Measurements from ENCODE around the gene NCAN. TPM values are rescaled to one million over a fixed set of nuclear protein-coding genes. Genes with fewer than 3 reads are reported as not detected.

NCAN gene
- total and polyA plus RNA-seq, 4 donors: 0.06 TPM; not detected in 3

- no peak for TF ChIP-seq CTCF (IDR thresholded peaks at IDR 0.05; ENCODE audit: low read depth, low read length, missing input control)
- TF ChIP-seq TAF1 (conservative IDR thresholded peaks at IDR 0.05): no peak
These were observed 42.3 kb upstream of the NCAN start (continued) for GRCh38 chr19:19169236-19170052.

GRCh38 chr19:19170053-19170872, 41.5 kb upstream of the NCAN start, which contains the start of gene MEF2B:
Gene MEF2B (minus strand): TSS chr19:19170263. CDS start chr19:19150735, 19,528 bp downstream.
- H3K4me1 ChIP-seq (ENCODE audit: control insufficient read depth in 4 of 4, insufficient read depth in 4 of 4, low read length in 3 of 4): peaks cover 0 to 9% (median 0%) of the 10 kb centered on the region in 4 donors
- H3K27ac ChIP-seq (ENCODE audit: low read depth in 1 of 2, low read length in 2 of 2): no peak within 1 kb of the TSS
- peak within 1 kb of the TSS in 1 of 3 donors; percentile 7 for H3K4me3 ChIP-seq (ENCODE audit: low read depth in 1 of 3, low read length in 3 of 3)
- H3K9me3 ChIP-seq (ENCODE audit: control insufficient read depth in 4 of 4, low read length in 3 of 4): no peaks in the 10 kb centered on the region
- 25% methylated on average over 56 of the region's 56 CpGs for WGBS
- H3K36me3 ChIP-seq (ENCODE audit: control insufficient read depth in 4 of 4, insufficient read depth in 3 of 4, low read depth in 1 of 4, low read length in 3 of 4): no peaks in the 10 kb centered on the region
- no peak within 1 kb of the TSS for H3K9ac ChIP-seq (ENCODE audit: low read depth in 1 of 2, low read length in 2 of 2)
- no peak for TF ChIP-seq GABPA (IDR thresholded peaks at IDR 0.05 in 1 of 2, conservative IDR thresholded peaks at IDR 0.05 in 1 of 2)
- peak; percentile 65 for TF ChIP-seq NR2F2 (IDR thresholded peaks at IDR 0.05)
- peak; percentile 85 for DNase-seq (ENCODE audit: low spot score)
- no peaks in the 10 kb centered on the region for H3K27me3 ChIP-seq (ENCODE audit: control insufficient read depth in 4 of 4, insufficient read depth in 4 of 4, low read length in 3 of 4)

GRCh38 chr19:19170873-19171672, 40.7 kb upstream of the NCAN start:
- 93% methylated on average over 6 of the region's 6 CpGs for WGBS
- no peak overlapping the region for H3K27ac ChIP-seq (ENCODE audit: low read depth in 1 of 2, low read length in 2 of 2)
- TF ChIP-seq YY1 (IDR thresholded peaks at IDR 0.05): no peak
- TF ChIP-seq EGR1 (IDR thresholded peaks at IDR 0.05; ENCODE audit: low read depth in 2 of 2): no peak
- TF ChIP-seq MAX (IDR thresholded peaks at IDR 0.05): no peak
- TF ChIP-seq HNF4A (conservative IDR thresholded peaks at IDR 0.05): no peak
- TF ChIP-seq RAD21 (IDR thresholded peaks at IDR 0.05): no peak
- no peak for TF ChIP-seq RXRA (IDR thresholded peaks at IDR 0.05)
- TF ChIP-seq ATF3 (IDR thresholded peaks at IDR 0.05): no peak
- TF ChIP-seq CTCF (IDR thresholded peaks at IDR 0.05; ENCODE audit: low read depth, low read length, missing input control): no peak
- TF ChIP-seq NR2F2 (IDR thresholded peaks at IDR 0.05): no peak
- no peak for TF ChIP-seq HNF4G (IDR thresholded peaks at IDR 0.05)
- TF ChIP-seq ZBTB33 (IDR thresholded peaks at IDR 0.05): no peak
- TF ChIP-seq SP1 (IDR thresholded peaks at IDR 0.05): no peak
- no peak for TF ChIP-seq JUND (IDR thresholded peaks at IDR 0.05)
- no peak overlapping the region for H3K4me3 ChIP-seq (ENCODE audit: low read depth in 1 of 3, low read length in 3 of 3)
- H3K9ac ChIP-seq (ENCODE audit: low read depth in 1 of 2, low read length in 2 of 2): no peak overlapping the region
- H3K9me3 ChIP-seq (ENCODE audit: control insufficient read depth in 4 of 4, low read length in 3 of 4): no peaks in the 10 kb centered on the region
- H3K4me1 ChIP-seq (ENCODE audit: control insufficient read depth in 4 of 4, insufficient read depth in 4 of 4, low read length in 3 of 4): peaks cover 0 to 9% (median 0%) of the 10 kb centered on the region in 4 donors
- H3K27me3 ChIP-seq (ENCODE audit: control insufficient read depth in 4 of 4, insufficient read depth in 4 of 4, low read length in 3 of 4): no peaks in the 10 kb centered on the region
- no peaks in the 10 kb centered on the region for H3K36me3 ChIP-seq (ENCODE audit: control insufficient read depth in 4 of 4, insufficient read depth in 3 of 4, low read depth in 1 of 4, low read length in 3 of 4)
- no peak for DNase-seq (ENCODE audit: low spot score)

Data from liver (tissue), 9 donors.